HepG2 (cell line): Measurements from ENCODE around the gene NTM.

ENCODE experiments used
- CREM ChIP-seq, 2 experiments: sonication (generic) in 1 of 2; formaldehyde crosslinking in 1 of 2; IDR thresholded peaks; 2 replicates each; pipeline versions ENCODE4 v1.4.0 to v1.6.1; 2016 to 2020; ENCODE audit warnings: antibody characterized with exemption in 1 of 2, mild to moderate bottlenecking in 1 of 2, missing genetic modification reagents in 1 of 2
- DNMT1 ChIP-seq: sonication (generic); formaldehyde crosslinking; IDR thresholded peaks from 2 replicates; pipeline ENCODE4 v1.5.1; 2020; ENCODE audit warnings: mild to moderate bottlenecking, missing genetic modification reagents
- HNRNPL ChIP-seq: fragments of 200-400 bp; formaldehyde crosslinking; IDR thresholded peaks from 2 replicates; pipeline ENCODE4 v1.6.1; 2017; ENCODE audit warnings: mild to moderate bottlenecking, low read depth, low read length
- JUNB ChIP-seq: sonication (generic); formaldehyde crosslinking; IDR thresholded peaks from 2 replicates; pipeline ENCODE4 v1.8.0; 2022; ENCODE audit warnings: missing genetic modification reagents, mild to moderate bottlenecking, borderline replicate concordance
- KDM1A ChIP-seq: IDR thresholded peaks from 2 replicates; pipeline ENCODE4 v1.6.1; 2016; ENCODE audit warnings: missing compliant biosample characterization
- MAFG ChIP-seq: sonication (generic); formaldehyde crosslinking; IDR thresholded peaks from 2 replicates; pipeline ENCODE4 v1.5.1; 2020; ENCODE audit warnings: mild to moderate bottlenecking, missing genetic modification reagents
- NCOA2 ChIP-seq: sonication (generic); formaldehyde crosslinking; IDR thresholded peaks from 2 replicates; pipeline ENCODE4 v1.8.0; 2022; ENCODE audit warnings: inconsistent platforms
- PREB ChIP-seq: sonication (generic); formaldehyde crosslinking; IDR thresholded peaks from 2 replicates; pipeline ENCODE4 v1.4.0; 2020; ENCODE audit warnings: missing genetic modification reagents
- ZNF652 ChIP-seq: IDR thresholded peaks from 2 replicates; pipeline ENCODE4 v1.6.1; 2016; ENCODE audit warnings: low read depth, borderline replicate concordance
- TF ChIP-seq, protein P1 (sequence below): sonication (generic); formaldehyde crosslinking; IDR thresholded peaks from 2 replicates; pipeline ENCODE4 v1.4.0; 2020; ENCODE audit warnings: missing genetic modification reagents

DNA sequence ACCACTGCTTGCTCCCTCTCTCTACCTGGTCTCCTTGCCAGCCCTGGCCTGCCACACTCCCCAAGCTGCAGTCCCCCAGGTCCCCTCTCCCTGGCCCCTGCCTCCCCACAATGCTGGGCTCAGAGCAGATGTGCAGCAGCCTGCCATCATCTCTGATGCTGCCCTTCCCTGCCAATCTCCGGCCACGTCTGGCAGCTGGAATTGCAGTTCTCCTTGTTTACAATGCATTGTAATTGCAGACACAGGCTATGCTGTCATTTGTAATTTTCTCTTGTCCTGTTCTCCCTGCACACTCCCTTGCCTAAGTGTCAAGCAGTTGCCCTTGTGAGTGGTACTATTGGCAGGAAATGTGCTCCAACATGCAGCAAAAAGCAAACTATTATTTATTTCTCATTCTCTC, 222.3 kb downstream of the NTM start:
- TF ChIP-seq NCOA2 (no peak), PREB (CRISPR knock-in tag) (no peak), DNMT1 (CRISPR knock-in tag) (no peak), JUNB (CRISPR knock-in tag) (no peak), MAFG (CRISPR knock-in tag) (no peak), KDM1A (CRISPR knock-in tag) (no peak), CREM (IDR thresholded peaks at IDR 0.05) (no peak), CREM (CRISPR knock-in tag; IDR thresholded peaks at IDR 0.05) (no peak), HNRNPL (no peak), ZNF652 (CRISPR knock-in tag) (no peak)
- TF ChIP-seq, protein P1, sequence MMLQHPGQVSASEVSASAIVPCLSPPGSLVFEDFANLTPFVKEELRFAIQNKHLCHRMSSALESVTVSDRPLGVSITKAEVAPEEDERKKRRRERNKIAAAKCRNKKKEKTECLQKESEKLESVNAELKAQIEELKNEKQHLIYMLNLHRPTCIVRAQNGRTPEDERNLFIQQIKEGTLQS (CRISPR knock-in tag), result no peak
